Stomach smooth muscle (tissue), 2 donors: Measurements from ENCODE around the gene RCAN1.
A peak's percentile ranks its signal among the peaks of the same experiment; 100 is the strongest.
"Not testable (repeated sequence)": the region's sequence is repeated elsewhere in the genome, so short reads cannot be mapped to it uniquely, and the experiment has no call there.

Experiments
- H3K27ac ChIP-seq: one replicate; pipeline ENCODE4 v1.7.0; 2013; ENCODE audit warnings: mild to moderate bottlenecking, low read length, inconsistent platforms
- H3K27me3 ChIP-seq, 2 donors: one replicate each; pipeline ENCODE4 v1.7.0; 2013; ENCODE audit warnings: low read length in 2 of 2; ENCODE audit not compliant: insufficient read depth in 2 of 2, control insufficient read depth in 1 of 2
- H3K36me3 ChIP-seq, 2 donors: one replicate each; pipeline ENCODE4 v1.7.0; 2013; ENCODE audit warnings: low read length in 2 of 2; ENCODE audit not compliant: control insufficient read depth in 2 of 2, insufficient read depth in 2 of 2
- H3K4me1 ChIP-seq: one replicate; pipeline ENCODE4 v1.7.0; 2013; ENCODE audit warnings: low read length; ENCODE audit not compliant: control insufficient read depth, insufficient read depth
- H3K4me3 ChIP-seq, 2 donors: one replicate each; pipeline ENCODE4 v1.7.0; 2013; ENCODE audit warnings: low read length in 2 of 2
- H3K9ac ChIP-seq, 2 donors: one replicate each; pipeline ENCODE4 v1.7.0; 2013; ENCODE audit warnings: low read length in 2 of 2, mild to moderate bottlenecking in 1 of 2
- H3K9me3 ChIP-seq, 2 donors: one replicate each; pipeline ENCODE4 v1.7.0; 2013; ENCODE audit warnings: low read length in 2 of 2; ENCODE audit not compliant: control insufficient read depth in 2 of 2
- donor health status: healthy.
- donor health status: Pancreatic carcinoma.

Gene RCAN1

DNA sequence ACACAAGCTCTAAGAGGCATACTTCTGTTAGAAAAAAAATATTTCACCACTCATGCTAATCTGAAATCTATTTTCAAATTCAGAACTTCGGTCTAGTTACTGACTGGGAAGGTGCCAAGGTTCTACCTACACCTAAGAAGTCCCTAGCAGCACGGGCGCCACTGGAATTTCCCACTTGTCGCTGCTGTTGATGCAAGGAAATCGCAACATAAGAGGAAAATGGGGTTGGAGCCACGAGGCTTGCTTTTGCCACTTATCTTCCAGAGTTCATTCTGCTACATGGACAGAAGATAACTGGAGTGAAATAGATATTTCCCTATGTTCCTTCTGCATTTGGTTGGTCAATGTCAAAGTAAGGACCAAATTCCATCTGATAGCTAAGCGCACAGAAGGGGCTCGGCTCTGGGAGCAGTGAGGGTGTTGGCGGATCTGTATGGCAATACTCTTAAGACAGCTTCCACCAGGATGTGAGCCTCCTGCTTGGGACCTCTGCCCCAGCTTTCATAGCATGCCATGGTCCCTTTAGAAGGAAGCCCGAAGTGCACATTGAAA is 47.2 kb downstream of the RCAN1 start:
- no peak overlapping the region for H3K27ac ChIP-seq

DNA sequence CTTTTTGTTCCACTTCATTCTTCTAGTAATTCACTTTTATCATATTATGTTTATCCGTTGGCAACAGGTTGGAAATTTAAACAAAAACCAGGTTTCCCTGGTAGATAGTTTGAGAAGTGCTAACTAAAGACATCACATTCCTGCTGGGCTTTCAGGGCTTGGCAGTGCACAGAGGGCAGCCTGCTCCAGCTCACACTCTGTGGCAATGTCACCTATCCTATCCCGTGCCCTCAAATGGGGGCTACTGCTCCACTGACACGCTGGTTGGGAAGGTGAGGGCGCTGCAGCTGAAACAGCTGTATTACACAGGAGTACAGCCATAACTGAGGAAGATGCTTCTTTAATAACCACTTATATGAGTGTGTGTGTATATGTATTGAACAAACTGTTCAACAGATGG is 49.7 kb downstream of the RCAN1 start:
- no peaks in the 10 kb centered on the region for H3K27me3 ChIP-seq
- no peak overlapping the region for H3K9ac ChIP-seq
- peaks cover 0 to 2% of the 10 kb centered on the region in 2 donors for H3K36me3 ChIP-seq
- peak overlapping the region; percentile 18 for H3K27ac ChIP-seq
- H3K4me1 ChIP-seq: peaks cover 7% of the 10 kb centered on the region
- H3K9me3 ChIP-seq: no peaks in the 10 kb centered on the region
- H3K4me3 ChIP-seq: no peak overlapping the region

More for the DNA sequence above, 47.2 kb downstream of the RCAN1 start:
- Histone ChIP-seq H3K27me3 (no peaks in the 10 kb centered on the region), H3K4me3 (no peak overlapping the region), H3K9me3 (no peaks in the 10 kb centered on the region), H3K4me1 (peaks cover 7% of the 10 kb centered on the region), H3K36me3 (peaks cover 0 to 2% of the 10 kb centered on the region in 2 donors), H3K9ac (no peak overlapping the region)

DNA sequence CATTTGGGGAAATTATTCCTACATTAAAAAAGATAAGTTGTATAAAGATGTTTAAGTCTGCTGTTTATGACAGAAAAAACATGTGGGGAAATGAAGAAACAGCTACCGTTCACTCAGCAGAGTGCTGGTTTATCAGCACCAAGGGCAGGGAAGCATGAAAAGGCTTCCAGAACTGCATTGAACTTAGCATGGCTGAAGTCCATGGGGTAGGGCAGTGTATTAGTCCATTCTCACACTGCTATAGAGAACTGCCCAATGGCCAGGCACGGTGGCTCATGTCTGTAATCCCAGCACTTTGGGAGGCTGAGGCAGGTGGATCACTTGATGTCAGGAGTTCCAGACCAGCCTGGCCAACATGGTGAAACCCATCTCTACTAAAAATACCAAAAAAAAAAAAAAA is 51.5 kb downstream of the RCAN1 start:
- not testable (repeated sequence) for H3K9me3 ChIP-seq, H3K27ac ChIP-seq, H3K27me3 ChIP-seq, H3K4me1 ChIP-seq, H3K36me3 ChIP-seq, H3K9ac ChIP-seq, H3K4me3 ChIP-seq

DNA sequence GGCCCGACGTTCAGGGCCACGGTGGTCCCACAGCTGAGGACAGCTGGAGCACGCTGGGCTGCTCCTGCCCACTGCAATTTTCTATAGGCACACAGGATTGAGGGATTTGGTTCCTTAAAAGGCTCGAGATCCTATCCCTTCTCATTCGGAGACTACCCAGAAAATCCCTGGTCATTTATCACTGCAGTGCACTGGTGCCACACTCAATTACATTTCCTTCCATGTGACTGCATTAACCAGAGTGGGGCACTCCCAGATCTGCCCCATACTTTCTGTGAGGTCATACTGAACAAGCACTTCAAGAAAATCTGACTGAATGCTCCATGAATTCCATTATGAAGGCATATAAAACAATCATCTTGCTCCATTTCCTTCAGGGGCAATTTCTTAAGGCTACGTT is 53.1 kb downstream of the RCAN1 start:
- Histone ChIP-seq H3K27me3 (no peaks in the 10 kb centered on the region), H3K4me3 (no peak overlapping the region), H3K4me1 (peaks cover 9% of the 10 kb centered on the region), H3K9me3 (no peaks in the 10 kb centered on the region), H3K36me3 (peaks cover 0 to 2% of the 10 kb centered on the region in 2 donors), H3K9ac (no peak overlapping the region), H3K27ac (no peak overlapping the region)

DNA sequence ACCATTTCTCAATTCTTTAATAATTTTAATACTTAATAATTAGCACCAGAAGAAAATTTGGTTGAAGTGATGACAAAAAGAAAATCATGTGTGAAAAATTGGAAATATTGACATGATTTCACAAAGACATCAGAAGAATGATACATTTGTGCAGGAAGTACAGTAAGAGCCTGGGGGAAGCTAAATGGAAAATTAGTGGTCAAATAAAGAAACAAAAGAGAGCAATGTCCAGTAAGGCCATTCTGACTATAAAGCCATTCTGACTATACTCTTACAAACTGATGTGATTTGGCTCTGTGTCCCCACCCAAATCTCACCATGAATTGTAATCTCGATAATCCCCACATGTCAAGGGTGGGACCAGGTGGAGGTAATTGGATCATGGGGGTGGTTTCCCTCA is 54.3 kb downstream of the RCAN1 start:
- no peak overlapping the region for H3K9ac ChIP-seq
- H3K36me3 ChIP-seq: peaks cover 0 to 2% of the 10 kb centered on the region in 2 donors
- peaks cover 9% of the 10 kb centered on the region for H3K4me1 ChIP-seq
- no peaks in the 10 kb centered on the region for H3K9me3 ChIP-seq
- no peak overlapping the region for H3K27ac ChIP-seq
- H3K27me3 ChIP-seq: no peaks in the 10 kb centered on the region
- H3K4me3 ChIP-seq: no peak overlapping the region

DNA sequence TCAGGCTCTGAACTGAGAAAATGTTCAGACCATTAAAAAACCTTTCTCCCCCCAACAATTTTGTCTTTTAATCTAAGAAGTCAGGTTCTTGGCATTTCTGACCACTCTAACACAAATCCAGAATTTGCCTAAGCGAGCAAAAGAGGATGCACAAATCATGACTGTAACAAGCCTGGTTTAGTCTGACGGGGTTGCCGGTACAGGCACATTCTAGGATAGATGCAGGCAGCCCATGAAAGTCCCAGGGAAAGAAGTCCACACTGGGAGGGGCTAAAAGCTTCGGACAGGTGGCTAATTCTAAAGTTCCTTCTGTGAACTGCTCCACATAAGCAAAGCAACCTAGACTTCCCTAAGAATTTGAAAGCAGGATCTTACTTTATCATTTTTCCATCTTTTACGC is 54.9 kb downstream of the RCAN1 start:
- no peaks in the 10 kb centered on the region for H3K9me3 ChIP-seq
- H3K27me3 ChIP-seq: no peaks in the 10 kb centered on the region
- peaks cover 5% of the 10 kb centered on the region for H3K4me1 ChIP-seq
- H3K27ac ChIP-seq: peak overlapping the region; percentile 24
- H3K4me3 ChIP-seq: no peak overlapping the region
- no peak overlapping the region for H3K9ac ChIP-seq
- H3K36me3 ChIP-seq: no peaks in the 10 kb centered on the region

DNA sequence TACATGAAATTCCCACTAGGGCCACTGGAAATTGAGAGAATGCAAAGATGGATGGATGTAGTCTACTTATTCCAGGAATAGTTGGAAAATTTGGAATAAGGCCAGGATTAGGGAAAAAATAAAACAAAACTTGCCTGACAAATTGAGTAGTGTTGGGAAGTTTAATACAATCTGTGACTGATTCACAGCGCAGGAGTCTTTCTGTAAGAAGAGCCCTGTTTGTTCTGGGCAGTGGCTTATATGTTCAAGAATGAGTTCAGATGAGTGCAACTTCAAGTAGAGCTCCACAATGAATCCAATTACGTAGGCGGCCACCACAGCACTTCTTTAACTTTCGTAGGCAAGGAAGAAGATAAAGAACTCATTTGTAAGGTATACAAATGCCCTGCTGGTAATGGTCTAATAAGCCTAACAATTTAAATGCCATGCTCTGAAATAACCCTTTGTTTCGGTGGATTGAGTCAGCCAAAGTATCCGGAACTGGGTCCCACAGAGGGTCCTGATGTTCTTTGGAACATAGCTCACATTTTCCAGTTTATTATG is 55.8 kb downstream of the RCAN1 start:
- H3K4me3 ChIP-seq: no peak overlapping the region
- H3K27me3 ChIP-seq: no peaks in the 10 kb centered on the region
- H3K27ac ChIP-seq: peak overlapping the region; percentile 24
- H3K36me3 ChIP-seq: no peaks in the 10 kb centered on the region
- peaks cover 2% of the 10 kb centered on the region for H3K4me1 ChIP-seq
- H3K9ac ChIP-seq: no peak overlapping the region
- H3K9me3 ChIP-seq: no peaks in the 10 kb centered on the region

DNA sequence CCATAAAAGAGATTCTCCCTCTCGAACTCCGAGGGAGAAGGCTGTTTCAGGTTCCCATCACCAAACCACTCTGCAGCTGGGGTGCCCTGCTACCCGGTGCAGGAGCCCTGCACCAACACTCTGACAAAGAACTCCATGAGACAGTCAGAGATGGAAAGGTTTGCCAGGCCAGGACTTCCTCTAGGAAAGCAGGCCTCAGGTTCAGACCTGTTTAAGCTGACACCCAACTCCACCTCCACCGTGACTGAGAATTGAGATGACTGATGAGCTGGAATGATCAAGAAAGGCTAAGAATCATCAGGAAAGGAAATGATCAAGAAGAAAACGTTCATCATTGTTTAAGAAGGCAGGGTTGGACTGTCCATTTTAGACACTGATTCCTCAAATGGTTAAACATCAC is 56.7 kb downstream of the RCAN1 start:
- Histone ChIP-seq H3K4me1 (peaks cover 2% of the 10 kb centered on the region), H3K36me3 (no peaks in the 10 kb centered on the region), H3K9me3 (no peaks in the 10 kb centered on the region), H3K9ac (no peak overlapping the region), H3K27ac (no peak overlapping the region), H3K4me3 (no peak overlapping the region), H3K27me3 (no peaks in the 10 kb centered on the region)

DNA sequence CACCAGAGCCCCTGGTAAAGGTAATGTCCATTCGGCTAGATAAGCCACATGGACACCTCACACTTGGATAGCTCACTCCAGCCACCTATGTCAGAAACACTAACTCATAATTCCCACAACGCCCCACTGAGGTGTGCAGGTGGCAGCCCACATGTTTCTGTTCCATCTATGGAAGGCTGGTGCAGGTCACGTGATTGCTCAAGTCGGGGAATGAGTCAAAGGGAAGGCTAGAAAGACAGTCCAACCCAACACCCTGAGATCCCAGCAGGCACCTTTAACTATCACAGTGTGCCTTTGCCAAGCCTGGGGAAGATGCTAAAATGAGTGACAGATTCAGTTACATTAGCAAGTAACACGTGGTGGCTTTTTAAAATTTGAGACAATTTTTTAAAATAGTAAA is 57.7 kb downstream of the RCAN1 start:
- Histone ChIP-seq H3K36me3 (no peaks in the 10 kb centered on the region), H3K27me3 (no peaks in the 10 kb centered on the region), H3K27ac (no peak overlapping the region), H3K4me3 (no peak overlapping the region), H3K4me1 (peaks cover 2% of the 10 kb centered on the region), H3K9ac (no peak overlapping the region), H3K9me3 (no peaks in the 10 kb centered on the region)

DNA sequence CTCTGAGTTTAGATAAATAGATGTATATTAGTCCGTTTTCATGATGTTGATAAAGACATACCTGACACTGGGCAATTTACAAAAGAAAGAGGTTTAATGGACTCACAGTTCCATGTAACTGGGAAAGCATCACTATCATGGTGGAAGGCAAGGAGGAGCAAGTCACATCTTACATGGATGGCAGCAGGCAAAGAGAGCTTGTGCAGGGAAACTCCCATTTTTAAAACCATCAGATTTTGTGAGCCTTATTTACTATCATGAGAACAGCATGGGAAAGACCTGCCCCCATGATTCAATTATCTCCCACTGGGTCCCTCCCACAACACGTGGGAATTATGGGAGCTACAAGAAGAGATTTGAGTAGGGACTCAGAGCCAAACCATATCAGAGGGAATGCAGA is 60.2 kb downstream of the RCAN1 start:
- not testable (repeated sequence) for H3K36me3 ChIP-seq, H3K27me3 ChIP-seq, H3K27ac ChIP-seq, H3K9ac ChIP-seq, H3K4me3 ChIP-seq, H3K4me1 ChIP-seq, H3K9me3 ChIP-seq

DNA sequence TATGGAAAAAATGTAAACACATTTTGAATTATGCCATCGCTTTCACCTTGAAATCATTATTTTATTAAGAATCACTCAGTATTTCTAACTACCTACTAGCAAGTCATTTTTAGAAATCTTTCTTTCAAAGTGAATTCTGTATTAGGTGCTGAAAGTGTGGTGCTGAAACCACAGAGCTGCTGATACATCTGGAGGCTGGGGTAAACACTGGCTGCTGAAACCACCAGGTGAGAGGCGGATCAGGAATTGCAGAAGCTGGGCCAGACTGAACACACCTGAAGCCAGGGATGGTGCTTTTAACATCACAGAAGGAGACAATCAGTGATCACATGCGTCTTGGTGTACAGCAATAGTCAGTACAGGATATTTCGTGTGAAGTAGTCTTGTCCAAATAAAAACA is 60.7 kb downstream of the RCAN1 start:
- Histone ChIP-seq H3K9me3 (no peaks in the 10 kb centered on the region), H3K4me1 (no peaks in the 10 kb centered on the region), H3K27me3 (no peaks in the 10 kb centered on the region), H3K4me3 (no peak overlapping the region), H3K27ac (no peak overlapping the region), H3K36me3 (no peaks in the 10 kb centered on the region), H3K9ac (no peak overlapping the region)
